ENCODE measurements around the gene LRRC15.

The LRRC15 gene

DNA sequence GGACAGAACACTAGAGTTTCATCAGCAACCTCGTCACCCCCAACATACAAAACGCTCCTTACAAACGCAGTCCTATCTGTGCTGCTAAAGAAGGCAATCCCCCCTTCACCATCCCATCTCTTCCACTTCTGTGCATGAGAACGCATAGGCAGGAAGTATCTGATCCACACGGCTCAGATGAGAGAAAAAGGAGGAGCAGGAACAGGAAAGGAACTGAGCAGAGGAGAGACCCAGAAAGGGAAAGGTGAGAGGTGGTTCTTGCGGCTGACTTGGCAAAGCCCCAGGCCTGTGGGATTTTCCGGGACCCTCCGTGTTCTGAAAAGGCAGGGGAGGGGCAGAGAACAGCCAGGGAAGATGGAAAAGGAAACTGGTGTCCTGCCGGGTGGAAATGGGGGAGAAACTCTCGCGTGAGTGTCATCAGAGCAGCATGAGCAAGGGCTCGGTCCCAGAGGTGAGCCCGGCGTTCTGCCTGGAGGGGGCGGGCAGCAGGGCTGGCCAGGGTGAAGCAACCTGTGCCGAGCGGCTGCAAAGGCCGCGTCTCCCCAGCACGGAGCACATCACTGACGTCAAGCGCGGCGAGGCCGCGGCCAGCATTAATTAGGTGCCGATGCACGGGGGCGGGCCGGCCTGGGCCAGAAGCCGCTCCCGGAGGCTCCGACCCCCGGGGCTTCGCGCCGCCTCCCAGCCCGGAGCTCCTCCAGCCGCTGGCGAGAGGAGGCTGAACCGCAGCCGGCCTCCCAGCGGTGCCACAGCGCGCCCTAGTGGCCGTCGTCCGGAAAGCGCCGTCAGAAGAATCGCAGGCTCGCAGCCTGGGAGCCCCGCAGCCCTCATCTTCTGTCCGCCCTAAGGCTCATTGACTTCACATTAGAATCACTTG lies 54.2 kb downstream of the LRRC15 start:
- peak; percentile 58 for DNase-seq

DNA sequence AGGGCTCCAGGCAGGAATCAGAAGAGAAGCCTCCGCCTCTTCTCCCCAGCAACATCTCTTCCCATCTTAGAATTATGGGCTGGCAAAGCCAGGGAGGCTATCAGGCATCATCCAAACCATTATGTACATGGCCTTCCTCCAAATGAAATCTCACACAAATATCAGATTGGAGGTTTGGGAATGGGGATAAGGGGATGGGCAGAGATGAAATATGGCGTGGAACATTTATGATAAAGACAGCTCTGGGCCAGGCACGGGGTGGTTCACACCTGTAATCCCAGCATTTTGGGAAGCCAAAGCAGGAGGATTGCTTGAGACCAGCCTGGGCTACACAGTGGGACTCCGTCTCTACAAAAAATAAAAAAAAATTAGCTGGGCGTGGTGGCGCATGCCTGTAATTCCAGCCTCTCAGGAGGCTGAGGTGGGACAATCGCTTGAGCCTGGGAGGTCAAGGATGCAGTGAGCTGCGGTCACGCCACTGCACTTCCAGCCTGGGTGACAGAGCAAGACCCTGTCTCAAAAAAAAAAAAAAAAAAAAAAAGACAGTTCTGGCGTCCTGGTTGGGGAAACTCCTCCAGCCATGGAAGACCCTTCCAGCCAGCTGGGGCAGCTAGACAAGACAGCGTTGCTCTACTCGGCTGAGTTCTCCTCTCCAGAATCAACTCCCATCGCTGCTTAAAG lies 55.0 kb downstream of the LRRC15 start:
- DNase-seq = no peak

DNA sequence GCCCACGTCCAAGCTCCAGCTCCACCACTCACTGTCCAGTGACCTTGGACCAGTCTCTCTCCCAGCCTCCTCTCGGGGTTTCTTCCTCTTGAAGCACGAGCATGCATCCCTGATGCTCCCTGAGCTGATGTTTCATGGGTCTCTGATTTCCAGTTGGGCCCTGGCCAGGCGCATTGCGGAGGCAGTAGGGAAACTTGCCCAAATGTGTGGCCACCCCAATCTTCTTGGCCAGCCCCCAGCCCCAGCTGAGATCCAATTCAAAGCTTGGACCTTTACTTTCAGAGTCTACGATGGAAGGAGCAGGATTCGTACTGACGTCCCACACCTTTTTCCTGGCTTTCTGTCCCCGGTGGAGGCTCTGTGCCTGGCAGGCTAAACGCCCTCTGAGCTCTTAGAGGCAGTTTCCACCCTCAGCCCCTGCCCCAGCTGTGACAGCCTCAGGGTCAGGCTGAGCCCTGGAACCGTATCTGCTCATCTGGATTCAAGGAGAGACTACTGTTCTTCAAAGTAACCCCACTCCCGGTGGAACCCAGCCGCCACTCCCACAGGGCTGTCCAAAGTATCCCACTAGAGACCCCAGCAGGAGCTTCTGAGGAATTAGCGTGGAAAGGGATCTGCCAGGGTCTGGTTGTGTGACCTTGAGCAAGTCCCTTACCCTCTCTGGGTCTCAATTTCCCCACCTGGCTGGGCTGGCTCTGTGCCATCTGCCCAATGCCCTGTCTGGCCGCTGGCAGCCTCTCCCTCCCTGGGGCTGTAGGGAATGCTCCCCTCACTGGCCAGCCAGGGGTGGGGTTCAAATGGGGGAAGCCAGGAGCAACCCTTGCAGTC lies 55.8 kb downstream of the LRRC15 start:
- DNase-seq = no peak

DNA sequence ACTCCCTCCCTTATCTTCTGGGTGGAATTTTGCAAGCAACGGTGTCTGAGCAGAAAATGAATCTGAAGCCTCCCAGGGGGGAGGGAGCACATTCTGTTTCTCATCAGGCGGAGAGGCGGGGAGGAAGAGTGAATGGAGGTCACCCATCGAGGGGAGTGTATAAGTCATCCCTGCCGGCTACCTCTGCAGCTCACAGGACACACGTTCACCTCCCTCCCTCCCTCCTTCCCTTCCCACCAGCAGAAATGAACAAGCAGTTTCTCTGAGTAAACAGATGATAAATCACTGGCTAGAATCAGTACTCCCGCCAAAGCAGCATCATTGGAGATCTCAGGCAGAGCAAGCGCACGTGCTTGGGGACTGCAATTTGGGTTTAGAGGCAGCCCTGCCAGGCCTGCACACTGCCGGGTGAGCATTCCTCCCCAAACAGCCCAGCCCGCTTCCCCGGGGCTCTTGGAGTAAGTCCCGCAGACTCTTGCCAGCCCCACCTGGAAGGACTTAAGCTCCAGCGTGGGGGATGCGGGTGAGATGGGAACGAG lies 56.7 kb downstream of the LRRC15 start:
- no peak for DNase-seq

DNA sequence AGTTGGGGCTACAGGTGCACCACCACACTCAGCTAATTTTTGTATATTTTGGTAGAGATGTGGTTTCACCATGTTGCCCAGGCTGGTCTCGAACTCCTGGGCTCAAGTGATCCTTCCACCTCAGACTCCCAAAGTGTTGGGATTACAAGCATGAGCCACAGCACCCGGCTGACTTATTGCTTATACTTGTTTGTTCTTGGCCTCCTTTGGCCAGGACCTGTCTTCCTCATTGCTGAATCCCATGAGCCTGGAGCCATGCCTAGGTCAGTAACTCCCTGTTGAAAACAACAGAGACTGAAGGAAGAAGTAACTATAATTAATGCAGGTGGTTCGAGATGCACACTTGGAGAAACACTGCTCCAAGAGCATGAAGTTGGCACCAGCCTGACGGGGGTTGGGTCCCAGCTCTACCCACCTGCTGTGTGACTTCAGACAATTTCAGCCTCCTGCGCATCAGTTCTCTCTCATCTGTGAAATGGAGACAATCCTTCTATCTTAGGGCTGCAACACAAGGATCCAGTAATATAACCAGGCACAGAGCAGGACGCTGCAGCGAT lies 57.3 kb downstream of the LRRC15 start:
- no peak for DNase-seq

DNA sequence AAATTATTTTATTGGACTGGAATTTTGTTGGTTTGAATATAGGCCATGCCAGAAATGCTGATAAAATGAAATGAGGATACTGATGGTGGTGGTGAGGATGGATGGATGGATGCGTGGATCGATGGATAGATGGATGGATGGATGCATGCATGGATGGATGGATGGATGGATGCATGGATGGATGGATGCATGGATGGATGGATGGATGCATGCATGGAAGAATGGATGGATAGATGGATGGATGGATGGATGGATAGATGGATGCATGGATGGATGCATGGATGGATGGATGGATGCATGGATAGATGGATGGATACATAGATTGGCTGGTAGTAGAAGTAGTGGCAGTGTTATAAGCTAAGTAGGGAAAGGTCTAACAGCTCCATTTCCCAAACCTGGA lies 58.5 kb downstream of the LRRC15 start:
- no peak for DNase-seq

DNA sequence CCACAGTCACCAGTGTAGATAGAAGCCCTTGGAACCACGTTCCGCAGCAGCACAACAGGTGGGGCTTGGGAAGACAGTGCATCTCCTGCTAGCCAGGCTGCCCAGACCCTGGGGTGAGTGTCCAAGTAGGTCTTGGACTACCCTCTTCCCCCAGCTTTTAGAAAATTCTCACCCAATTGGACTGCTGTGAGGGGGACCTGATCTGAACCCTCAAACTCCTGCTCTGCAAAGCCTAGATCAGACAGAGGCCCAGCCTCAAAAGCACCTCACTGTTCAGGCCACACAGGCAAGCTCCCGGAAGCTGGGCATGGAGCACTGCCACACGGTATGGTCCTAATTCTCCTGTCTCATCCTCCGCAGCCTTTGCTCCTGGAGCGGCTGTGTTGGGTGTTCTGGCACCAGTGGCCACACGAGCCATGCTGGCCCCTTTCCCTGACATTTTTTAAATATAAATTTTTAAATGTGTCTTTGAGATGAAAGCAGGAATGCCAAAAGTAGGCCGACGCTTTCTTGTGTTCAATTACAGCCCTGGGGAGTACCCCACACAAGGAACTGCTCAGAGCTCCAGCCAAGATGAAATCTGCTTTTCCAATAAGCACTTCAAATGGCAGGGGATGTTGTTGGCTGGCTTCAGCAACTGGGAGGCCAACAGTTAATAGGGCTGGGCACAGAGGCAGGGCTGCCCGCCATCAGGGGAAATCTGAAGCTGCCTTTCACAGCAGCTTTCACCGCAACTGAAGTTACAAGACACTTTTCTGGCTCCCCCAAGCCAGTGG lies 59.3 kb downstream of the LRRC15 start:
- no peak for DNase-seq

DNA sequence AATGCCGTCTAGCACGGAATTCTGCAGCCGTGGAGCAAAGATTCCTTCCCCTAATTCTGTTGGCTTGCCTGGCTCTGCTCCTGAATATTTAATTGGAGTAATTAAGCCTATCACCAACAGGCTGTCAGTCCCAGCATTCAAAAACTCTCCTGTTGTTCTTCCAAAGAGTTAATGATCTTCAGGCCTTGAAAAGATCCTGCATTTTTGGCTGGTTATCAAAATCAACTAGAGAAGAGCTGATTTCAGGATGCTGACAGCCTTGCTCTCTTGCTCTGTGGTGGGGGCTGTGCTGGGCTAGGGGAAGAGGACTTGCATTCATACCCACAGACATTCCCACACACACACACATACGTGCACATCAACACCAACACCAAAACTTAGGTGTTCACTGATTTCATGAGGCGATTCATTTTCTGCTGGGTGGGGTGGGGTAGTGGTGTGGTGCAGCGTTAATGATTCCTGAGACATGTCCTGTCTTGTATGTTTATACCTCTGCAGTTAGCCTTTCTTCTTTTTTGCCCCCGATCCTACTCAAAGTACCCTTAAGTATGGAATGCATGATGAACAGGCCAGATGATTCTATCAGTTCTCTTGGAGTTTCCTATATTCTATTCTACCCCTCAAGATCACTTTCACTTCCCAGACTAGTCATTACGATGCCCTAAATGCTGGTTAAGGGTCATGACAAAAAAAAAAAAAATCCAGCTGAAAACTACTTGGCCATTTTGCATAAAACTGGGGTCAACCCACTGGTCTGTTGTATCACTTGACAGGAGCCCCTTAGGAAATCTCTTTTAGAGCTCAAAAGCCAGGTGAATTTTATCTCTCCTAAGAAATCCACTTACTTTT lies 60.7 kb downstream of the LRRC15 start:
- DNase-seq = no peak

DNA sequence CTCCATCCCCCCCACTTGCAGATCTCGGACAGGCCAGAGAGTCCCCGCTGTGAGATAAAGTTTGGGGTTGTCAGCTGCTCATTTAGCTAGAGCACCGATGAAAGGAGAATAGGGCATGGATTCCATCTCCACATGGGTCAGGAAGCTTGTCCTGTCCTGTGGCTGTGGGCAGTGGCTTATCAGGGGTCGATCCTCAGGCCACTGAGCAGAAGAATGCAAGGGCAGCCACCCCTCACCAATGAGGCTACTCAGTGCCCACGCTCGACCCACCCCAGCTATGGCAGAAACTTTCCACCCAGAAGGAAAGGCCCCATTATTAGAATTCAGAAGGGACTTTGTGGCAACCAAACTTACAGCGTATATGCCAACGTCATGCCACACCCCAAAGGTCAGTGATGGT lies 61.7 kb downstream of the LRRC15 start:
- DNase-seq = no peak

DNA sequence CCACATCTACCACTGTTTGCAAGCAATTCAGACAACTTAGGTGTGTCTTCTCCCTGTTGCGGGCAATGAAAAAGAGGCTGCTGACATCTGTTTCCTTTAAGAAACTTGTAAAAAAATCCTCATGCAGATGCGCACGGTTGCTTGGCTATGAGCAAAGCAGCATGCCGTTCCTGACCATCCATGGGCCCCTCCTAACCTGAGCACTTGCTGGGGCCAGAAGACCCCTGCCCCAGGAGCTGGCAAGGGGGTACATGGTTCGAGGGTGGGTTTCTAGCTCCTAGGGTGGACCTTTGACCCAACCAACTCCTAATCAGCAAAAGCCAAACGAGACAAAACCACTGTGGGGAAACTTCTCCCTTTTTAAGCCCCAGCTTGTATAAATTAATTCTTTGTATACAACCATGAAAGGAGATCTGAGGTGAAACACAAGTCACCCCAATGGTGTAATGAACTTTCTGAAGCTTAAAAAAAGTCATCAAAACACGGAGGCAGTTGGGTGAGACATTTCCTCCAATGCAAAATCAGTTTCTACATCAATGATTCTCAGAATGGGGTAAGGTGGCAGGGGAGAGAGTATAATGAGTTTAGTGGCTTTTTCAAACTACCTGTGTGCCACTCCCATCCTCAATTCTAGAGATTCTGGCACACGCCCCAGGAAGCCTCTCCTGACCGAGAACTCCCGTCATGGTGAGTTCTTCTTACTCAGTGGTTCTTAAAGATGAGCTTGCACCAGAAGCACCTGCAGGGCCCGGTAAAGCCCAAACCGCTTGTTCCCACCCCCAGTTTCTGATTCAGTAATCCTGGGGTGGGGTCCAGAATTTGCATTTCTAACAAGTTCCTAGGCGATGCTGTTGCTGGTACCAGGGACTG lies 62.5 kb downstream of the LRRC15 start:
- DNase-seq = no peak

DNA sequence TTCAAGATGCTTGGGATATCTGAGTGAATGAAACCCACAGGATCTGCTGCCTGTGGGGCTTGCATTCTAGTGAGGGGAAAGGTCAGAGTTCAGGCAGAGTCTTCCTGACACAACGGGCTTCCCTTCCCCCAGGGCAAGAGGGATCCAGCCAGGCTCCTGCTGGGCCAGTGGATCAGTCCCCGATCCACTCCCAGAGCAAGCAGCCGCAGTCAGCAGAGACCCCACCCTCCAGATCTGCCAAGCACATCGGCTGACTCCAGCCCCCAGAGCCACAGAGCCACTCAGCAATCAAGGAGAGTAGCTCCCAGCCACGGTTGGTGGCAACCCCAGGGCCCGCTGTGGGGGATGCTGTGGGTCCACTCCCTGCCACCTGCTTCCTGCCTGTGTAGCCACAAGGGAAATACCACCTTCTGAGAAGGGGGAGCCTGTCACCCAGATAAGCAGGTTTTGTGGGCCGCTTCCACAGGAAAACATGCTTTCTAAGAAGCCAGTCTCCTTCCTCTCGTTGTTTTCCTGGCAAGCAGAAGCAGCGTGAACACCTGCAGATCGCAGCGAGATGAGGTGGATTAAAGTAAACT lies 63.3 kb downstream of the LRRC15 start:
- DNase-seq = peak; percentile 21

DNA sequence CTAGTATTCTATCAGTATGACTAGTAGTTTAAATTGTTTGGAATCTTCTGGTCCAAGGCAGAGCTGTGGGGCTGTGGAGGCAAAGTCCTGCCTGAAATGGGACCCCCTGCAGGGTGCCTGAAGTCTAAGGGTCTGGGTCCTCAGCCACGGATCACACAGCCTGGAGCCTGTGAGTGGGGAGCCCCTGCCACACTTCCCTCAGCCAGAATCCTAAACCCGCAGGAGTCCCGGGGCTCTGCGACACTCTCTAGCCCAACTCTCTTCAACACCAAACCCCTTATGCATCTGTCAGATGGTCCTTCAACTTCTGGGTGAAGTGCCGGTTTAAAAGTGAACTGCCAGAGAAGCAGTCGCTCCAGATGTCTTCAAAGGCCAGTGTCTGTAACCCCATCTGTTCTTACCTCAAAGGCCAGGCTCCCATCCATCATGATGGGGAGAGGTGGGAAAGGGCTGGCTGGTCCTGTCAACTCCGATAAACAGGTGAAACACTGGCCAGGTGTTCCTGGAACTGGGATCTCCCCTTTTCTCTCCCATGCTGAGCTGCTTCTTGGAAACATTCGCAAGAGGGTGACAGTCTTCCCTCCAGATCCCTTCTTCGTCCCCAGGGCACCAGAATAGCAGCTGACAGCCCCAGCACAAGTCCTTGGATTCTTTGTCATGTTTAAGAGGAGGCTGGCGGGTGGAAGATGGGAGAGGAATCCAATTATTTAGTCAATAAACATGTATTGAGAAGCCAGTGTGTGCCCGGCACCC lies 64.0 kb downstream of the LRRC15 start:
- no peak for DNase-seq
